ENCODE results near the gene EXOG.
"Not testable (repeated sequence)": the region's sequence is repeated elsewhere in the genome, so short reads cannot be mapped to it uniquely, and the experiment has no call there.

The EXOG gene

DNA sequence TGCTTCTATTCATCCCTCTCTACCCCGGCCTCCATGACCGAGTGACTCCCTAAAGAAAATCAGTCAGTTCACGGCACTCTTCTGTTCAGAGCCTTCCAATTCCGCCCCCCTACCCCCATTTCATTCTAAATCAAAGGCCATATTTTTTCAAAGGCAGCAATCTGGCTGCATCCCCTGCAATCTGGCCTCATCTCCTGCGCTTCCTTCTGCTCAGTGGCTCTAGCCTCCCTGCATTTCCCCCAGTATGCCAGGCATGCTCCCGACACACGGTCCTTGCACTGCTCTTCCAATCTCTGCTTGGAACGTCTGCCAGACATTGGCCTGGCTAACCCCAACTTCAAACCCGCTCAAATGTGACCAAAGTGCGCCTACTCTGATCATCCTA, 67.7 kb downstream of the EXOG start:
- no peak for DNase-seq (ENCODE audit: low read depth in 2 of 2)

- DNase-seq (ENCODE audit: low read depth in 2 of 2), result no peak
Measured at GRCh38 chr3:38564631-38565338, 68.6 kb downstream of the EXOG start.

DNA sequence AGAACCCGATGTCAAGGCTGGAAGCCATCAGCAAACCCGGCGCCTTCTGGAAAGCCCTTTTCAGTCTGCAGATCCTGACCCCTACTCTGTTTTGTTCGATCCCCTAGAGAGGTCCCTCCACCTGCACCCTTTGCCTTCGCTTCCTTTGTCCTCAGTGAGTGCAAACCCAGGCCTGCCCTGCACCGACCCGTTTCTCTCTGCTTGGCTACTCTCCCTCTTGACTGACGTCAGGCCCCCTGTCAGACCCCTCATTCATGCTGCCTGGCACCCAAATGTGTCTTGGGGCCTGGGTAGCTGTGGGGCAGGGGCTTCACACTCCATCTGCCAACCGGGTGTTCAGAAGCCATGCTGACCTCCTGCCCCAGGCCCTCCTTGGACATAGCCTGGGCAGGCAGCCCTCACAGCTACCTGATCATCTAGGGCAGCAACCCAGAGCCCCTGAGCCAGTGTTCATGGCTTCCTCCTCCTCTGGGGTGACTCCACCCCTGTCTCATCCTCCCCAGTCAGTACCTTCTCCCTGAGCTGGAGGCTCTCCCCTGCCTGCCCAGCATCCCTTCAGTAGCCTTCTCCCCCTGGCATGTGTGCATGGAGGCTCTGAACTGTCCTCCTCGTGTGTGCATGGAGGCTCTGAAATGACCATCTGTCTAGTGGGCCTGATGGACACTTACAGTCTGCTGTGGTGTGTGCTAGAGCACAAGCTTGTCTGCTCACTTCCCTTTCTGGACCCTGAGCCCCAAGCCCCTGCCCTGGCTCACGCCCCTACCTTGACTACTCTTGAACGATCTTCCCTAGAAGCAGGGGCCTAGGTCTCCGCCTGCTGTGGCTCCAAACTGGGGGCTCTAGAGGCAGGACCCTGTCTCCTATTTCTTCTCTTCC, 69.4 kb downstream of the EXOG start:
- DNase-seq (ENCODE audit: low read depth in 2 of 2), result no peak

- no peak for DNase-seq (ENCODE audit: low read depth in 2 of 2)
Measured at GRCh38 chr3:38566215-38566528, 70.0 kb downstream of the EXOG start.

DNA sequence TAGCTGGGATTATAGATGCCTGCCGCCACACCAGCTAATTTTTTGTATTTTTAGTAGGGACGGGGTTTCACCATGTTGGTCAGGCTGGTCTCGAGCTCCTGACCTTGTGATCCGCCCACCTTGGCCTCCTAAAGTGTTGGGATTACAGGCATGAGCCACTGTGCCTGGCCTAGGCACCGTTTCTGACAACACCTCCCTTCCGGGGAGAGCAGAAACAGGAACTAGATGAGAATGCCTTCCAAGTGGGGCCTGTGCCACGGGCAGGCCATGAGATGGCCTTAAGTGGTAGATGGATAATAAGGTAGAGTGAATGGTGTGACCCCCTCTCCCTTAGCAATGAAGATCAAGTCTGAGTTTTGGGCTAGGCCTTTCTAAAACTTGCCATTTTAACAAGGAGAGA, 70.7 kb downstream of the EXOG start:
- not testable (repeated sequence) for DNase-seq (ENCODE audit: low read depth in 2 of 2)

GRCh38 chr3:38567498-38567897, 71.4 kb downstream of the EXOG start:
- no peak for DNase-seq (ENCODE audit: low read depth in 2 of 2)

DNA sequence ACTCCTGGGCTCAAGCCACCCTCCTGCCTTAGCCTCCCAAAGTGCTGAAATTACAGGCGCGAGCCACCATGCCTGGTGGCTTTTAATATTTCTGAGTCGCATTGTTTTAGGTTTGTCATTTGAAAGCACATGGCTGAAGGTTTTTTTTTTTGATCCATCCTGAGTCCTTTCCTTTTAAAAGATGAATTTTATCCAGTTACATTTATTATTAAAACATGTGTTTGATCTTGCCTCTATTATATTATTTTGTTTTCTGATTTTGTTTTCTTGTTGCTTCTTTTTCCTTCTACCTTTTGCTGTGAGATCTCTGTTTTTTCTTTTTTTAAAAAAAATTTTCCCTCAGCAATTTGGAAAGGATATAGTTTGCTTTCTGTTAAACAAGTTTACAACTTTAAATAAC, 77.0 kb downstream of the EXOG start:
- no peak for DNase-seq (ENCODE audit: low read depth in 2 of 2)

- no peak for DNase-seq (ENCODE audit: low read depth in 2 of 2)
Measured at GRCh38 chr3:38573556-38573955, 77.4 kb downstream of the EXOG start.

- DNase-seq (ENCODE audit: low read depth in 2 of 2), result no peak
Measured at GRCh38 chr3:38574411-38575278, 78.5 kb downstream of the EXOG start.

GRCh38 chr3:38575279-38575843, 79.2 kb downstream of the EXOG start:
- DNase-seq (ENCODE audit: low read depth in 2 of 2), result no peak

Data from stimulated activated CD8-positive, alpha-beta memory T cell treated with anti-CD3 and anti-CD28 coated beads, Interleukin-2, amount 100 ng/mL, for 1 hour (primary cell).